Measurements from ENCODE around the gene C1orf94.

C1orf94 gene

GRCh38 chr1:34176830-34177603 lies at the start of gene C1orf94:
TSS of gene C1orf94 (plus strand) at chr1:34176907. CDS start at chr1:34177790, 883 bp downstream.
- DNase-seq, result peak in 12 of 58 donors; percentile 3 to 44 (median 12)

DNA sequence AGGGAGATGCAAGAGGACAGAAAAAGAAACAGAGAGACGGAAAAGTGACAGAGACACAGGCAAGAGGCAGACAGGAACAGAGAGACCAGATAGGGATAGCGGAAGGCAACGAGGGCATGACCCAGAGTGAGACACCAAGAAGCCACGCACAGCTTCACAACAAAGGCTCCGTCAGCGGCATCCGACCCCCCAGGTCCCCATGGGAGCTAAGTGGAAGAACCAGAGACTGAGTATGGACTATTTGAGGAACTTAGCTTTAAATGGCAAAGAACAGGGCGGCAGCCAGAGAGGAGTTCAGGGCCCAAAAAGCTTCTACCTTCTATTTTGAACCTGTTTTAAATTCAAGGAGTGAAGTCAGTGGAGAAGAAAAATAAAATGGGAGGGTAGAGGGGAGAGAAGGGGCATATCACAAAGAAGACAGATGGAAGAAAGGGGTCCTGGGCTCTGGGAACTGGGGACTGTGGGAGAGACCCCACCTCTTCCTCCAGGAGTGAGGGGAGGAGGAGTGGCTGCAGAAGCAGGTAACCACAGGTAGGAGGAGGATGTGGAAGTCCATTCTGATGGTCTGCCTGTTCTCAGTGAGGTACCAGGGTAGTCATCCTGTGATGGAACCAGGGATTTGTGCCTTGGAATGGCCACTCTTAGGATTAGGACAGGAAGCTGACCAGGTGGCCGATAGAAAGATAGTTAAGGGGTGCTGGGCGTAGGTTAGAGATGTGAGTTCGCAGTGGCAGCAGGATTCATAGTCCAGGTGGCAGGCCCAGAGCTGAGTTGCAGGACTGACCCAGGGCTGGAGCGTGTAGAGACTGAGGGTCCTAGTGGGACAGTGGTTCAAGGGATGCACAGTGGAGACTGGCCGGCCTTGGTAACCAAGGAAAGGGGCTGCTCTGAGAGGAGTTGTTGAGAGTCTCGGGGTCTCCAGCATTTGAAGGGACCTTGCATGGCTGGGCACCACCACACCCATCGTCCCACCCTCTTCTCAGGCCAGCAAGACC lies 49.4 kb upstream of the C1orf94 start:
- no peak for DNase-seq

- DNase-seq, result no peak
These were observed 48.4 kb upstream of the C1orf94 start for GRCh38 chr1:34128186-34128889.

DNA sequence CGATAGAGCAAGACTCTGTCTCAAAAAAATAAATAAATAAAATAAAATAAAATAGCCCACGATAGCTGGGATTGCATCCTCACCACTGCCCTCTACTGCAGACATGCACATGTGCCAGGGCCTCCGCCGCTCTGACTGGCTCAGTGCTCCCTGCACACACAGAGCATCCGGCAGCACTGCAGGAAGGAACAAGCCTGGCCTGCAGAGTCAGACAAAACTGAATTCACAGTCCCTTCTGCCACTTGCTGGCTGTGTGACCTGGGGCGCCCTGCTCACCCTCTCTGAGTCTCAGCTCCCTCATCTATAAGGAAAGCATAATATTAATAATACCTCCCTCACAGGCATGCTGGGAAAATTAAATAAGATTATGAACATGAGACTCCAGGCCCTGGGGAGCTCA lies 47.1 kb upstream of the C1orf94 start:
- peak in 2 of 58 donors; percentile 2 to 6 for DNase-seq

GRCh38 chr1:34130306-34130705 lies 46.4 kb upstream of the C1orf94 start:
- no peak for DNase-seq

- DNase-seq, result no peak
These were observed 45.1 kb upstream of the C1orf94 start for GRCh38 chr1:34131396-34132160.

DNA sequence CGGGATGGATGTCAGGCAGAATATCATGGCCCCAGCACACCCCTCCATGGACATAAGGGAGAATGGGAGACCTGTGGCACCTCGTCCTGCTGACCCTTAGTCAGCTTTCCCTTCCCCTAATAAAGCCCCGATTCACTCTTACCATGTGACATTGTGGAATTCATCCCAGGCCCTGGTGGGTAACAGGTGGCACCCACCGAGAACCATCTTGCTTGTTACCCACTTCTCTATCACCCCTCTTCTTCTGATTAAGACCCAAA lies 44.6 kb upstream of the C1orf94 start:
- no peak for DNase-seq

- DNase-seq, result no peak
These were observed 39.3 kb upstream of the C1orf94 start for GRCh38 chr1:34137411-34137810.

- no peak for DNase-seq
These were observed 36.6 kb upstream of the C1orf94 start for GRCh38 chr1:34140011-34140676.

DNA sequence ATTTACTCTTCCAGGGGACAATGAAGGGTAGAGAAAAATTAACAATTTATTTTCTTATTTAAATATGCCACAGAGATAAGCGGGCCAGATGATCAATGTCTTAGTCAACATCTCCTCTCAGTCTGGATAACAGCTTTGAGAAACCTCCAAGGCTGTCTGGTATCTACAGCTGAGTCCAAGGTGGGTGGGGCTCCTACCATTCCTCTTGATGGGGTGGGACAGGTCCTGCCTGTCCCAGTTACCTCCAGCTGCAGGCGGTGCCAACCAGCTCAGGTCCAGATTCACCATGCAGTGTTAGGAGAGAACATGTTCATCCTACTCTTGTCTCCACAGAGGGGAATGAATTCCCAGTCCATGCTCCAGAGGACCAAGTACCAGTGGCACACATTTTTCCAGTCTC lies 32.7 kb upstream of the C1orf94 start:
- no peak for DNase-seq

GRCh38 chr1:34144766-34145165 lies 31.9 kb upstream of the C1orf94 start:
- DNase-seq, result peak in 2 of 58 donors; percentile 7

- no peak for DNase-seq
These were observed 29.4 kb upstream of the C1orf94 start for GRCh38 chr1:34147301-34147700.

DNA sequence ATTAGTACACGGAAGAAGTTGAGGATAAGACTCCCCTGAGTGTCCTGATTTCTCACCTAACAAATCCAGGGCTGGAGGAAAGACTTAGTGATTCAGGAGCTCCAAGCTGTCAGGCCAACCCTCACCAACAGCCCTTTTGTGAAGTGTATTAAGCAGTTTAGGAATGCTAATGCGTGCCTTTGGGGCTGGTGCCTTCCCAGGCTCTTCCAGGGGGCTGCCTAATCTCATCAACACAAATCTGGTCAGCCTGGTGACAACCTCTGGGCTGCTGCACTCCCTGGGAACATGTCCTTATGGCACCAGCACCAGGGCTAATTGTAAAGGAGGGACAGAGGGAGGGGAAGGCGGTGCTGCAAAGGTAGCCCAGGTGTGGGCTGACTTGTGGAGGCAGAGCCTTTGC lies 27.2 kb upstream of the C1orf94 start:
- DNase-seq, result no peak

DNA sequence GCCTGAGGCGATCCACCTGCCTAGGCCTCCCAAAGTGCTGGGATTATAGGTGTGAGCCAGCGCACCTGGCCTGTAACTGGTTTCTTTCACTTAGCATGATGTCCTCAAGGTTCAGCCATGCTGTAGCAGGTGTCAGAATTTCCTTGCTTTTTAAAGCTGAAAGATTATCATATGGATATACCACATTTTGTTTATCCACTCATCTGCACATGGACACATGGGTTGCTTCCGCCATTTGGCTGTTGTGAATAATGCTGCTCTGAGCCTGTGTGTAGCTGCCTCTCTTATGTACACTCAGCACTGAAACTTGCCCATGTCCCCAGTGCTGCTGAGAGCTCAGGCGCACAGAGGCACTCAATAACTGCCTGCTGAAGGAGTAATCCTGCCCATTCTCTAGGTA lies 23.5 kb upstream of the C1orf94 start:
- DNase-seq, result no peak

DNA sequence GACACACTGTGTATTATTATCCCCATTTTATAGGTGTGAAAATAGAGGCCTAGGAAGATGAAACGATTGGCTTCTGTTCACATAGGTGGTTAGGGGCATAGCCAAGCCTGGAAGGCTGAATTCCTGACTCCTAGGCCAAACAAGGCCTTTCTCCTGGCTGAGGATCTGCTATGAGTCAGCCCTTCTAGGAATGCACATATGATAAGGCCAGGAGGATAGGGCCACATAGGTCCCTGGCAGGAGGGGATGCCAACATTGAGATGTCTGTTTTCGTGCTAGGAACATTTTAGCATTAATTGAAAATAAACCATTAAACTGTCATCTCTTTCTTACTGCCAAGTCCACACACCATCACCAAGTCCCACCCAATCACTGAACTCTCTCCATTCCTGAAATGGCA lies 20.8 kb upstream of the C1orf94 start:
- no peak for DNase-seq

- no peak for DNase-seq
These were observed 20.0 kb upstream of the C1orf94 start for GRCh38 chr1:34156739-34157138.

DNA sequence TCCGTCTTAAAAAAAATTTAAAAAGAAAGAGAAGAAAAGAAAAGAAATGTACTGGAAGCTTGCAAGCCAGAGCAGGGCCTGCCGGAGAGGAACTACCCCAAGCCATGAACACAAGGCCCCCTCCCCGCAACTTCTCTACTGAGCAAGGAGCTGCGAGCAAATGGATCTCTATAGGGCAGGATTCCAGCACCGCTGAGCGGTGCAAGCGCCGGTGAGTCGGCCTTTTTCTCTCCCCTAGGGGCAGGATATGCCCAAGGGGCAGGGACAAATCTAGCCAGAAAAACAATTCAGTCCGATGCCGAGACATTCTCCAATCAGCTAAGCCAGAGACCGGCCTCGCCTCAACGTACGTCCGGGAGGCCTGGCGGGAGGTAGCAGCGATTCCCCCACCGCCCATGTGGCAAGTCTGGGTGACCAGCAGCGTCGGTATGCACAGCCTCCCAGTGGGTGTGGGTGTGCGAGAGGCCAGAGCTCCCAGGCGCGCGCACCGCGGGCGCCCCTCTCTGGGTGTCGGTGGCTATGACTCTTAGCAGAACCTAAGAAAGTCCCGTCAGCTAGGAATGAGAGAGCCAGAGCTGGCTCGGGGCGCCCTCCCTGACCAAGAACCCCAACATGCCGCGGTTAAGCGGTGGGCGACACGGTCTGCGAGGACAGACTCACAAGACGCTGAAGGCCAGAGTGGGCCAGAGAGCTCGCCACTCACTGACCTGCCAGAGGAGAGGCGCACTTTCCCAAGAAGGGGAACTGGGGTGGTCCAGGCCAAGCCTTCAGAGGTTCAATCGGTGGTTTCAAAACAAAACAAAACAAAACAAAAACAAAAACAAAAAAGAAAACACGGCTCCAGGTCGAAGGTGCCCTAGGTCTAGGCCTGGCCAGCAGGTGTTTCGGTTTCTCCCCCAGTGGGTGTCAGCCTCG lies 13.6 kb upstream of the C1orf94 start:
- DNase-seq, result peak in 57 of 58 donors; percentile 37 to 91 (median 73)

DNA sequence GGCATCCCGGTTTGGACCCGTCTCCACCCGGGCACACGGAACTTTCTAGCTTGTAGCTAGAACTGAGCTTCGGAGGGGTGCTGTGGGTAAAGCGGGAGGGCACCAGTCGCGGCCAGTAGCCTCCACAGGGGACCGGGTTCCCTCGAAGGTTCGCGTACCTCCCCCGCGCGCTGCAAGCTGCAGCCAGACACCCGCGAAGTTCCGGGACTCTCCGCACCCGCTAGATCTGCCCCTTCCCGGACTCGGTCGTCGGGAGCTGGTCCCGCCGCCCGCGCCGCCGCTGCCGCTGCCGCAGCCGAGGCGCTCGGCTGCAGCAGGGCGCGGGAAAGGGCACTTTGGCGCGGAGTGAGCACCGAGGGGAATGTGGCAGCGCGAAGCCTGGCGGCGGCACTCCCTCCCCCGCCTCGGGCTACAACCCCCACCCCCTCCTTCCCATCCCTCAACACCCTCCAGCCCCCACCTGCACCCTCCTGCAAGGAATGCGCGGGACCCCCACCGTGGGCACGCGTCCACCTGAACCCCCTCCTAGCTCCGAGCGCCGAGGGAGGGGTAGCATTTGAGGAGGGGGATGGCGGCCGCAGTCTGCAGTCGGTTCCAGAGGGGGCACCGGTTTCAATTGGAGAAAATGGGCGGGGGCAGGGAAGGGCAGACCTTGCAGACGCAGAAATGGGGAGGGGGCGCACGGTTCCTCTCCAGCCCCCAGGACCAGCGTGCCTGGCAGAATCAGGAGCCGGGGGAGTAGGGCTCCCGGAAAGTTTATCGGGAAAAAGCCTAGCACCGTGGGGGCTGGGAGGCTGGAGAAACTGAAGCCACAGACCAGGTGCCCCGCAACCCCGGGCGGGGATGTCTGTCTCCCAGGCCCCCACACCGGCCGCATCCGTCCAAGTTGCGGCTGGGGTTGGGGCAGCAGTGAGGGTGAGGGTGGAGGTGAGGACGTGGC lies 12.6 kb upstream of the C1orf94 start:
- DNase-seq, result peak in 24 of 58 donors; percentile 6 to 54 (median 24)

Data from anterior cingulate cortex (tissue), 58 donors.